CD4-positive, alpha-beta T cell treated with Interleukin-17A for 1 hour (primary cell): ENCODE results near the gene ELAVL2.

ENCODE experiments used
- DNase-seq: peaks from one replicate; pipeline ENCODE4 v3.0.0-alpha.2; 2020

Gene ELAVL2

GRCh38 chr9:23658376-23659258 is 167.4 kb downstream of the ELAVL2 start:
- DNase-seq: no peak

DNA sequence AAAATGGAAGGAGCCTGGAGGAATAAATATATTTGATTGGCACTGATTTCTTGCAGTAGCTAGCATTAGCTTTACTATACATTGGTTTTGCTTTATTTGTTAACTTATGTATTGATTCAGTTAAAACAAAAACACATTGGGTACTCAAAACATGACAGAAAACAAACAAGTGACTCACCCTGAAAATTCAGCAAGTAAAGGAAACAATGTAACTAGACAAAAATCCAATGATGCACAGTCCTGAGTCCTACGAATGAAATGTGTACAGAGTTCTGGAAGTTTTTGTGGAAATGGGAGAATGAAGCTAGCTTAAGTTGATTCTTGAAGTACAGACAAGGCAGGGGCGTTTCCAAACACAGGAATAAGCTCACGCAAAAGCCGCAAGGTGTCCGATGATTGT is 175.0 kb downstream of the ELAVL2 start:
- DNase-seq: no peak

- no peak for DNase-seq
Observed at GRCh38 chr9:23648651-23649050, 177.4 kb downstream of the ELAVL2 start.

DNA sequence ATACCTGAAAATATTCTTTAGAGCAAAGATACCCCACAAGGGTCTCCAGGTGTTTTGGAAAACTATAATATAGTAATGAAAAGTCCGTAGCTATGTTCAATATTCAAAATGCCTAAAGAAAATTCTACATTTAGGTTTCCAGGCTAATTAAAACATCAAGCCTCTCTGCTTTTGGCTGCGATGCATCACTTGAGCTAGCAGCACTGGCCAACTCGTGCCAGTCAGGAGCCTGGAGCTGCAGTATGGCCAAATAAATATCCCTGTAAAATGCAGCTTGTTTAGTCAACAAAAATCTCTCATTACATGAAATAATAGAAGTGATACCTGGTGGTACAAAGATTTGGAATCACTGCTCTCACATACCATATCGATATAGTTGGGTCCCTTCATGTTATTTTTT is 181.1 kb downstream of the ELAVL2 start:
- no peak for DNase-seq

GRCh38 chr9:23644326-23644725 is 181.7 kb downstream of the ELAVL2 start:
- no peak for DNase-seq

DNA sequence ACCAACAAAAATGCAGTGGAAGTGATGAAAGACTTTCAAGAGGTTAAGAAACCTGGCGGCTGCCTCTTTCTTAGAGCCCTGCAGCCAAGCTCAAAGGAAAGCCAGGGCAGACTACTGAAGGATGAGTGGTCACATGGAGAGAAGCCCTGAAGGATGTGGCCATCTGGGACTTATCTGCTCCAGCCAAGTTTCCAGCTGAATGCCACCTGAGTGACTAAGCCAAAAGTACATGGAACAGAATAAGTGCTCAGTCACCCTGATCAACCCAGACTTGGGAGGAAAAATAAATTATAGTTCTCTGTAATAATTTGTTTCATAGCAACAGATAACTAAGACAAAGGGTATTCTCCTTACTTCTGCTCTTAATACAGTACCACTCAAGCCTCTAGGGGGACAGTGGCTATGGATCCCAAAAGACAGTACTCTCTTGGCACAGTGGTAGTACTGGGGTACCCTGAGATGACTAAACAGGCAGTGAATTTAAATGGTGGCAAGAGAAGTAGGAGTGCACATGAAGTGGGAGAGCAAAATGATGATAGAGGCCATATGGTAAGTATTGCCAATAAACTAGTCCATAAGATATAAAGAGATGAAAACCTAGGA is 182.3 kb downstream of the ELAVL2 start:
- DNase-seq: no peak
